Fibroblast of the aortic adventitia (primary cell): Measurements from ENCODE around the gene OR2W3. TPM values are rescaled to one million over a fixed set of nuclear protein-coding genes. Genes with fewer than 3 reads are reported as not detected.

Experiments
- DNase-seq: peaks from one replicate; pipeline ENCODE4 v3.0.0-alpha.2; 2010; ENCODE audit warnings: low read depth
- H3K4me3 ChIP-seq: 2 replicates; pipeline ENCODE4 v1.5.1; 2011; ENCODE audit warnings: low read depth, mild to moderate bottlenecking, control low read depth, low read length, moderate library complexity
- CTCF ChIP-seq: IDR thresholded peaks from 2 replicates; pipeline ENCODE4 v1.5.1; 2011; ENCODE audit warnings: mild to moderate bottlenecking, low read length, control low read depth, inconsistent platforms; ENCODE audit not compliant: insufficient read depth
- total RNA-seq: library from RNA; depleted of rRNA; stranded (reverse); fragments of >200 nt; gene quantifications from 2 replicates; pipeline ENCODE4 v1.2.3, GENCODE V29; 2012; ENCODE audit warnings: low replicate concordance

The OR2W3 gene
- total RNA-seq, 1 donor = not detected

GRCh38 chr1:247857069-247857984, 38.1 kb upstream of the OR2W3 start, which contains the start of gene TRIM58:
TSS of gene TRIM58 (plus strand) at chr1:247857187. CDS start at chr1:247857247, 60 bp downstream.
- no peak for DNase-seq
- no peak for TF ChIP-seq CTCF
- no peak within 1 kb of the TSS for H3K4me3 ChIP-seq

GRCh38 chr1:247857985-247858619, 37.3 kb upstream of the OR2W3 start:
- no peak for TF ChIP-seq CTCF
- no peak for DNase-seq
- no peak overlapping the region for H3K4me3 ChIP-seq

GRCh38 chr1:247862756-247863155, 32.6 kb upstream of the OR2W3 start:
- H3K4me3 ChIP-seq = no peak overlapping the region
- TF ChIP-seq CTCF = no peak
- DNase-seq = no peak

- no peak overlapping the region for H3K4me3 ChIP-seq
- TF ChIP-seq CTCF = no peak
- no peak for DNase-seq
These were observed 30.7 kb upstream of the OR2W3 start for GRCh38 chr1:247864644-247865043.

GRCh38 chr1:247865416-247865815, 30.0 kb upstream of the OR2W3 start:
- H3K4me3 ChIP-seq = no peak overlapping the region
- TF ChIP-seq CTCF = no peak
- peak; percentile 1 for DNase-seq

GRCh38 chr1:247883346-247883745, 12.0 kb upstream of the OR2W3 start:
- no peak overlapping the region for H3K4me3 ChIP-seq
- no peak for TF ChIP-seq CTCF
- no peak for DNase-seq
